GM13976 (cell line): ENCODE measurements around the gene HES1.

Source experiments
- DNase-seq: peaks from one replicate; pipeline ENCODE4 v3.0.0; 2012; ENCODE audit warnings: low spot score
- CTCF ChIP-seq: IDR thresholded peaks from 2 replicates; pipeline ENCODE4 v1.5.1; 2012; ENCODE audit warnings: borderline replicate concordance, mild to moderate bottlenecking; ENCODE audit not compliant: insufficient read depth; ENCODE audit errors: extremely low read depth, missing control alignments, control extremely low read depth
- in situ Hi-C: fragments of 300-500 bp; cut with MboI; formaldehyde crosslinking; loops from one replicate; pipeline ENCODE4 v1.12.0; 2022; ENCODE audit warnings: low sequenced_read_pairs, mixed read lengths, inconsistent platforms; ENCODE audit not compliant: unreplicated experiment

HES1 gene

DNA sequence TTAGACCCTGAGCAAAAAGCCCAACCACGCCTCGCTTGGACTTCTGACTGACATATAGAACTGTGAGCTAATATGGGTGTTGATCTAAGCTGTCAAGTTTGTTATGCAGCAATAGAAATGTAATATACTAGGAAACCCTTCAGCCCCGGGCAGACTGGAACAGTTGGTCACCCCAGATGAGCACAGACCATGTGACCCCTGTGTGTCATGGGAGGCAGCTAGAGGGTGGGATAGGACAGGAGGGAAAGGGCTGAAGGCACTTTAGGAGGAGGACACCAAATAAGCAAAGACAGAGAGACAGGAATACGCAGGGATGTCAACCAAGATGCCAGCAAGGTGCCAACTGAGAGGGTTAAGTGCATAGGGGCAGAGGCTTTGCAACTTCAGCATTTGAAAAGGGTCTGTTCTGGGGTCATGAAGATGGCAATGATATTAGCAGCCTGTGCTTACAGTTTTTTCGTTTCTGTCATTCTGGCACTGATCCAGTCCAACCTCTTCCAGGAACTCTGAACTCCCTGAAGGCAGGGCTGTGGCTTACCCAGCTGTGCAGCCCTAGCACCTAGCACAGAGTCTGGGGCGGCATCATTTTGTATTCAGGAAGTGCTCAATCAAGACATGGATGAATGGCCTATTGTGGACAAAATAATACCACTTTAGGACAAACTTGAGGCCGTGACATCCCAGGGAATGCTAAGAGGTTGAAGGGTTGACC lies 51.4 kb downstream of the HES1 start:
- no peak for DNase-seq
- in situ Hi-C loops: no loop called here
- TF ChIP-seq CTCF: no peak
